Endometrial microvascular endothelial cells (primary cell): ENCODE data around the gene TMEM169. TPM values are rescaled to one million over a fixed set of nuclear protein-coding genes. Genes with fewer than 3 reads are reported as not detected.

Source experiments
- in situ Hi-C: cut with HindIII; loops from 2 replicates; pipeline ENCODE4 v1.10.0; 2017; ENCODE audit warnings: low sequenced_read_pairs, low pct_unique_long_range_greater_than_20kb; ENCODE audit errors: inconsistent ontology term
- total RNA-seq: library from RNA; depleted of rRNA; stranded (reverse); fragments of >200 nt; gene quantifications from one replicate; pipeline ENCODE4 v1.2.3, GENCODE V29; 2015; ENCODE audit errors: inconsistent ontology term

Gene TMEM169
- total RNA-seq, 1 donor from 2014 or later = 0.46 TPM

GRCh38 chr2:216094701-216095100 lies 13.0 kb downstream of the TMEM169 start:
- in situ Hi-C loops = no loop called here

GRCh38 chr2:216098421-216099334 lies 17.0 kb downstream of the TMEM169 start:
- in situ Hi-C loops = no loop called here

GRCh38 chr2:216101109-216101508 lies 19.4 kb downstream of the TMEM169 start:
- in situ Hi-C loops = no loop called here

DNA sequence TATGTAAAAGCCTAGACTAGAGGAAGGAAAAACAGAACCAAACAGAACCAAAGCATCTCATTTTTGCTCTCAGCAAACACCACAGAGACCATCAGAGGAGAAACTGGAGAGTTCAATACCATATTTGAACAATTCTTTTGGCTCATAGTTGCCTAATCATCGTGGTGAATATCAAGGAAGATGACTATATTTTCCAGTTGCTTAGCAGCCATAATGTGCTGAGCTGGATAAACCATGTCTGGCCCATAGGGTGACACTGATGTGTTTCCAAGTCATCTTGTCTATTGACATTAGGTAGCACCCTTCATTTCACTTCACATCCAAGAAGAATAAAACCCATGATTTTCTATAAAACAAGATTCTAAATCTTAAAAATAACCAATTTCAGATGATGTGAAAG lies 21.5 kb downstream of the TMEM169 start:
- in situ Hi-C loops = no loop called here

- in situ Hi-C loops = no loop called here
Measured at GRCh38 chr2:216104691-216105090, 23.0 kb downstream of the TMEM169 start.

GRCh38 chr2:216107320-216107719 lies 25.6 kb downstream of the TMEM169 start:
- in situ Hi-C loops = no loop called here

DNA sequence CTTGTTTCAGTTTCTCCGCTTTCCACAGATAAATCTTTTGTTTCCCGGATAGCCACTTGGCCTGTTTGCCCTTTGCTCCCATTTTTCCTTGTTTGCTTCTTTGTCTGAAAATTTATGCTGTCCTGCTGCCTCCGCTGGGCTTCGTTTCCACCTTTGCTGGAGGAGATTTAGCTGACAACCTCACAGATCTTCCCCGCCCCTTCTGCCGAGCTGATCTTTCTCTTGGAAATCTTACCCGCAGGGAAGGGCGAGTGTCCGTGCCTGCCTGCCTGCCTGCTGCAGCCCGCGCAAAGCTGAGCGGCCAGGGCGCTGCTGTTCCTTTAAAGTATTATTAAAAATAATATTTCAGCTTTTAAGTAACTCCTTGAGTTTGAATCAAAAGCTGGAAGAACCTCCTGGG lies 26.0 kb downstream of the TMEM169 start:
- in situ Hi-C loops = no loop called here

- in situ Hi-C loops = no loop called here
Measured at GRCh38 chr2:216108310-216108966, 26.7 kb downstream of the TMEM169 start.

GRCh38 chr2:216108967-216109921 lies 27.5 kb downstream of the TMEM169 start, which contains the start of gene XRCC5:
Gene XRCC5, plus strand, starts transcription at chr2:216109348. Its CDS starts 89 bp downstream, at chr2:216109437.
- in situ Hi-C loops = no loop called here

DNA sequence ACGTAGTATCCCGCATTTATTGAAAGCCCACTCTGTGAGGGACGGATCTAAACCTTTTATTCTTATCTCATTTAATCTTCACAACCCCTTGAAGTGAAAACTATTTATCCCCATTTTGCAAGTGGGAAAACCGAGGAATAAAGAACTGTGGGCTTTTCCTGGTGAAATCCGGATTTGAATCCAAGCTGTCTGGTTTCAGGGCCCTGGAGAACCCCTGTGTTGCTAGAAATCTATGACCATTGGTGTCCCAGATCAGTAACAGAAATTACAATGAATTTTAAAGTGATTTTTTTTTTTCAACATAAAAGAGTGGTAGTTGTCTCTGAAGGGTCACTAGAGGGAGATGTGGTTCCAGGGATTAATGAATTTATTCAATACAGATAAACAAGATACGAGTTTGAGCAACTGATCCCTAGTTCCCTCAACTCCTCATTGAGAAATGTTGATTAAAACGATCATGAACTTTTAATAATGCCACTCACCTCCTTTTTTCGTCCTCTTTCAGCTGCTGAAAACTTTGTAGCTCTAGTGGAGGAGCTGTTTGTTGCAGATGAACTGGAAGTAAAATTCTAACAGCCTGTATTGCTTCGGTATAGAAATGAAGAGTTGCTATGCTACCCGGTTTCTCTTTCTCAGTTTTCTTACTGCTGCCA lies 28.4 kb downstream of the TMEM169 start:
- in situ Hi-C loops = no loop called here

GRCh38 chr2:216110620-216111019 lies 28.9 kb downstream of the TMEM169 start:
- in situ Hi-C loops = no loop called here

GRCh38 chr2:216111122-216111521 lies 29.4 kb downstream of the TMEM169 start:
- in situ Hi-C loops = no loop called here

DNA sequence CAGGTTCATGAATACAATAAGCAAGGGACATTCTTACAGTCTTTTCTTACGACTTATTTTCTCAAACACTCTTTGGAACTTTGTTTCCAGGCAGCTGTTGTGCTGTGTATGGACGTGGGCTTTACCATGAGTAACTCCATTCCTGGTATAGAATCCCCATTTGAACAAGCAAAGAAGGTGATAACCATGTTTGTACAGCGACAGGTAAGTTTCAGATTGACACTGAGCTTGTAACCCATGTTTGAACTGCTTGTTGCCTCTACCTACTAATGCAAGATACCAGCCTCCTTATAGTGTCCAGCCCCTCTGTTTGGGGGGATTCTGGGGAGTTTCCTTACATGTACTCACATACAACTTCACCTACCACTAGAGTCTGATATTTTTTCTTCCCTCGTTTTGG lies 31.2 kb downstream of the TMEM169 start:
- in situ Hi-C loops = no loop called here

GRCh38 chr2:216113572-216113971 lies 31.9 kb downstream of the TMEM169 start:
- in situ Hi-C loops = no loop called here

DNA sequence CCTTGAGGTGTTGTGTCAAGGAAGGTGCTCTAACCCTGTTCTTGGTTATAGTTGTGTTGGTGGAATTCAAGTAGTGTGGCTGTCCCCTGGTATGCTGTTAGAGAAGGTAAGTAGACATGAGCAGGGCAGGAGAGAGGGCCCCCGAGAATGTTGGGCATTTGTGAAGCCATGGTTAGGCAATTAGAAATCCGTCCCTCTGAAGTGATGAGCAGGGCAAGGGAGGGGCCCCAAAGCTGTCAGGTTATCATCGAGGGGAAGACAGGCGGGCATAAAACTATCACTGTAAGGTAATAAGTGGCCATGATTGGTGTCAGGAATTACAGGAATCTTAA lies 32.6 kb downstream of the TMEM169 start:
- in situ Hi-C loops = no loop called here

DNA sequence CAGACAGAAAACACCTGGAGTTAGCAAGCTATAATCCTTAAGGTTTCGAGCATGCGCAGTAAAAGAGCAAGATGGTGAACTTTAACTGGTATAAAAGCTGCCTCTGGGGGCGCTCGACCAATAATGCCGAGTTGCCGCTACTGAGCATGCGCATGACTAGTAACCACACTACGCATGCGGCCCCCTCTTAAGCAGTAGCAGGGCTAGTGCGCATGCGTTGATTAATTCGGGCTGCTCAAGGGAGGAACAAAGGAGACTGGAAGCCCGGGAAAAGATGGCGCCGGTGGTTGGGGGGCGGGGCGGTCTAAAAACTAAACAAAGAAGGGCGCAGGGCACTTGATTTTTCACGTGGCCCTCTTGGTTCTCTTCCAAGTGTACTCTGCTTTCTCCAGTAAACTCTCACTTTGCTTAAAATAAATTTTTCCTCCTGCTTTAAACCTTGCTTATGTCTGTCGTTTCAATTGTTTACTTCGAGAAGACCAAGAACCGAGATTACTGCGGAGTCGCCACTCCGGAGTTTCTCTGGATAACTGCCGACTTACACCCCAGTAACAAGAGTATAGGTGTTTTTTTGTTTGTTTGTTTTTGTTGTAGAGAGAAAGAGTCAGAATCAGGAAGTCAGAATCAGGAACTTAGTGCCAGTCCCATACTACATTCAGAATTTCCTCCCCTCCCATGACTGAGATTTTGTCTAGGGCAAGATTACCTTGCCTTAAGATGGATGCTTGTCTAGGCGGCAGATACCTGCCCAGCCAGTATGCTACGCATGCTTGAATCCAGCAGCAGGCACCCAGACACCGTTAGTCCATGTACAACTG lies 33.2 kb downstream of the TMEM169 start:
- in situ Hi-C loops = no loop called here

DNA sequence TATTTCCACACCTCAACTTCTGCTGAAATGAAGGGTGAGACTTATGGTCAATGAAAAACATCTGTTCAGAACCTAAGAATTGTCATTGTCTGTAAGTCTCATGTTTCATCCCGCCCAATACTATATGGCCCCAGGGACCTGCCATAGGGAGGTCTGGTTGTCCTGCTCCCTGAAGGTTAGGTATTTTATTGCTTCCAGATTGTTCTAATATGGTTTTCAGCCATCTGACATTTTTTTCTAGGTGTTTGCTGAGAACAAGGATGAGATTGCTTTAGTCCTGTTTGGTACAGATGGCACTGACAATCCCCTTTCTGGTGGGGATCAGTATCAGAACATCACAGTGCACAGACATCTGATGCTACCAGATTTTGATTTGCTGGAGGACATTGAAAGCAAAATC lies 34.7 kb downstream of the TMEM169 start:
- in situ Hi-C loops = no loop called here
